T-helper 17 cell (primary cell): ENCODE results near the gene HTR3A. TPM values are rescaled to one million over a fixed set of nuclear protein-coding genes. Genes with fewer than 3 reads are reported as not detected.

ENCODE experiments used
- ATAC-seq: fragments of 150-1000 bp; cut with Tn5 transposase; 2 replicates; pipeline ENCODE4 v1.10.0; 2021; ENCODE audit warnings: mild to moderate bottlenecking, moderate library complexity
- DNase-seq, 3 donors: peaks; one replicate each; pipeline versions ENCODE4 v3.0.0 to v3.0.0-alpha.2; 2020 to 2021
- H3K9me3 ChIP-seq: one replicate; pipeline ENCODE4 v1.7.0; 2013; ENCODE audit warnings: low read length, mild to moderate bottlenecking; ENCODE audit not compliant: control insufficient read depth, poor library complexity, severe bottlenecking
- H3K27ac Mint-ChIP-seq: one replicate; pipeline ENCODE4 v1.8.0; 2022; ENCODE audit warnings: mild to moderate bottlenecking, moderate library complexity, mixed read lengths
- H3K27me3 Mint-ChIP-seq: one replicate; pipeline ENCODE4 v1.8.0; 2022; ENCODE audit warnings: mixed read lengths
- H3K36me3 Mint-ChIP-seq: one replicate; pipeline ENCODE4 v1.8.0; 2022; ENCODE audit warnings: low read depth, mixed read lengths
- H3K4me1 Mint-ChIP-seq: one replicate; pipeline ENCODE4 v1.8.0; 2022; ENCODE audit warnings: mild to moderate bottlenecking, mixed read lengths
- H3K4me3 Mint-ChIP-seq: one replicate; pipeline ENCODE4 v1.8.0; 2022; ENCODE audit warnings: mild to moderate bottlenecking, moderate library complexity, mixed read lengths
- total RNA-seq, 4 donors: library from RNA in 2 of 4; stranded (reverse) in 2 of 4; gene quantifications; one replicate each; pipeline ENCODE4 v1.2.3 and lab custom pipeline; 2022 to 2026

HTR3A gene
- total RNA-seq, 2 donors from 2014 or later, result not detected

DNA sequence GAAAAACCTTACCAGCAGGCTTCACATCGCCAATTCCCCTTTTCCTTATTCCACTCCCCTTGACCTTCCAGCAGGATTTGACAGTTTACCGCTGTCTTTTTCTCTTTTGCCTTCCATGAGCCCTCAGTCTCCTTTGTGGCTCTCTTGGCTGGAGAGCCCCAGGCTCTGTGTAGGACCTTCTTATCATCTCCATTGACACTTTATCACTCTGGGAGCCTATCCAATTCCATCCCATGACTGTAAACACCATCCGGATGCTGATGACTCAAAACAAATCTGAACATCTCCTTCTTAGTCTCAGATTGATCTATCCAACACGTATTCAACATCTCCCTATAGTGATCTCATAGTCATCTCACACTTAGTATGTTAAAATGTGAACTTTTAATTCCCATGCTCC lies 36.0 kb downstream of the HTR3A start:
- DNase-seq, result no peak
- H3K4me1 Mint-ChIP-seq, result peaks cover 3% of the 10 kb centered on the region
- H3K27ac Mint-ChIP-seq, result peak overlapping the region; percentile 19
- no peak overlapping the region for H3K4me3 Mint-ChIP-seq
- peaks cover 8% of the 10 kb centered on the region for H3K36me3 Mint-ChIP-seq
- no peaks in the 10 kb centered on the region for H3K9me3 ChIP-seq
- no peak for ATAC-seq
- H3K27me3 Mint-ChIP-seq, result peaks cover 35% of the 10 kb centered on the region

DNA sequence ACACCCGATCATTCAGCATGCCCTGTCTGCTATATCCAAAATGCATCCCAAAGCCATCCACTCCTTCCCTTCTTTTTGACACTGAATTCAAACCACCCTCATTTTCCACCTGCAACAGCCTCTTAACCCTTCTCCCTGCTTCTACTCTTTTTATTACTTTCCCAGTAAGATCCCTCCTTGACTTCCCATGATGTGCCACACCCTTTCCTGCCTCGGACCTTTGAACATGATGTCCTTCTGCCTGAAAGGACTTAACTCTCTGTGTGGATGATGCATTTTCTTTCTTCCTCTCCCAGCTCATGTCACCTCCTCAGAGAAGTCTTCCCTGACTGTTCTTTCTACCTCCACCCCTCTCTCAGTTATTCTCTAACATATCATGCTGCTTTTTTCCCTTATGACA lies 36.5 kb downstream of the HTR3A start:
- H3K9me3 ChIP-seq, result no peaks in the 10 kb centered on the region
- Mint-ChIP-seq H3K4me3 (no peak overlapping the region), H3K4me1 (peaks cover 3% of the 10 kb centered on the region), H3K27ac (peak overlapping the region; percentile 19), H3K27me3 (peaks cover 35% of the 10 kb centered on the region), H3K36me3 (peaks cover 8% of the 10 kb centered on the region)
- DNase-seq, result no peak
- no peak for ATAC-seq

DNA sequence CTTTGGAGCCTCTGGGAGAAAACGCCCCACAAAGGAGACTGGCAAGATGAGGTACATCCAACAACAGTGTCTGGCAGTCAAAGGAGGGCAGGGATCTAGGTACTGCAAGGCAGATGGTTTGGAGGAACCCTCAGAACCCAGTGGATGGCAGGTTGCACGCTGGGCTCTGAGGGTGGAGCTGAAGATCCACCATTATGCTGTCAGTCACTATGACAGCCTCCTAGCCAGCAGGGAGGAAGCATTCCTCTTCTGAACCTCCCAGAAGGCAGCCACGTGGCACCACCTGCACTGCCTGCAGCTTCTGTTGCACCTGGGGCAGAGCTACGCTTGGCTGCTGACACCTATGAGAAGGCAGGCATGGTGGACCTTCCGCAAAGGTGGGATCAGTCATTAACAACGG lies 40.2 kb downstream of the HTR3A start:
- H3K4me3 Mint-ChIP-seq, result no peak overlapping the region
- H3K27me3 Mint-ChIP-seq, result peaks cover 36% of the 10 kb centered on the region
- H3K9me3 ChIP-seq, result no peaks in the 10 kb centered on the region
- DNase-seq (no peak), ATAC-seq (no peak)
- H3K27ac Mint-ChIP-seq, result no peak overlapping the region
- peaks cover 3% of the 10 kb centered on the region for H3K4me1 Mint-ChIP-seq
- H3K36me3 Mint-ChIP-seq, result peaks cover 10% of the 10 kb centered on the region

DNA sequence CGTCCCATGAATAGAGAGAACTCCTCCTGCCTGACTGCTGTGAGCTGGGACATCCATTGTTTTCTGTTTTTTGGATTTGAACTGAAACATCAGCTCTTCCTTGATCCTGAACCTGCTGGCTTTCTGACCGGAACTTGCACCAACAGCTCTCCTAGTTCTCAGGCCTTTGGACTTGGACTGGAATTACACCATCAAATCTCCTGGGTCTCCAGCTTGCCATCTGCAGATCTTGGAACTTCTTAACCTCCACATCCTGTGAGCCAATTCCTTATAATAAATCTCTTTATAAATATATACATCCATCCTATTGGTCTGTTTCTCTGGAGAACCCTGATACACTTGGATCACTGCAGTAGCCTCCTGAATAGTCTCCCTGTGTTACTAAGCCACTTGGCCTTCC lies 42.1 kb downstream of the HTR3A start:
- DNase-seq (no peak), ATAC-seq (no peak)
- Mint-ChIP-seq H3K27ac (no peak overlapping the region), H3K27me3 (peaks cover 24% of the 10 kb centered on the region), H3K4me1 (no peaks in the 10 kb centered on the region), H3K36me3 (peaks cover 2% of the 10 kb centered on the region), H3K4me3 (no peak overlapping the region)
- H3K9me3 ChIP-seq, result no peaks in the 10 kb centered on the region

DNA sequence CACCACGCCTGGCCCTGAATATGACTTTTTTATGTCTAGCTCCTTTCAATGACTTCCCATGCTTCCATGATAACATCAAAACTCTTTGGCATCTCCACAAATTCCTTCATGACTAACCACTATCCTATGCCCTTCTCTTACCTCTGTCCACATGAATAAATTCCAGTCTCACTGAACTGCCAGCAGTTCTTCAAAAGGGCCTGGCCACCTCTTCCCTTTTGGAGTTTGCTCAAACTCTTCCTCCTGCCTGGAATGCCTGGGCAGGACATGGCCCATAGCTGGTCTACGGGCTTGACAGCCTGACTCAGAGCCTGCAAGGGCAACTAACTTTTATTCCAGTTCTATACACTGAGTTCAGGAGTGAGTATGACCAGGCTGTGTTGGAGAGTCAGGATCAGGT lies 42.8 kb downstream of the HTR3A start:
- ATAC-seq, result no peak
- no peak for DNase-seq
- H3K27ac Mint-ChIP-seq, result no peak overlapping the region
- peaks cover 2% of the 10 kb centered on the region for H3K36me3 Mint-ChIP-seq
- H3K9me3 ChIP-seq, result no peaks in the 10 kb centered on the region
- H3K4me3 Mint-ChIP-seq, result no peak overlapping the region
- no peaks in the 10 kb centered on the region for H3K4me1 Mint-ChIP-seq
- H3K27me3 Mint-ChIP-seq, result peaks cover 16% of the 10 kb centered on the region

DNA sequence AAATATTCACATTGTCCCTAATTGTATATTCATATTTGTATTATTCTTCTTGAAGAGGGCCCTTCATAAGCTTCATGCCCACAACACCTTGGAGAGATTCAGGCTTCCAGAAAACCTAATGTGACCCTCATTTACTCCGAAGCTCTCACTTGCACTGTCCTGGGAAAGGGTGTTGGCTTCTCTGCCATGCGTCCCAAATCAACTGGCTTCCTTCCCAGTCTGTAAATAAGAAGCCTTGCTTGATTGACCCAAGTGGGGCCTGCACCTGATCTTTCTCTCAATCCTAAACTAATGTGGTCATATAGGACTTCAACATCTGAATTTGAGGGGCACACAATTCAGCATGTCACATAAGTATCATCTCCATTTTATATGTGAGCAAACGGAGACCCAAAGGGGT lies 44.1 kb downstream of the HTR3A start:
- Mint-ChIP-seq H3K27me3 (peaks cover 13% of the 10 kb centered on the region), H3K36me3 (peaks cover 2% of the 10 kb centered on the region), H3K4me1 (no peaks in the 10 kb centered on the region), H3K27ac (no peak overlapping the region), H3K4me3 (no peak overlapping the region)
- no peak for DNase-seq
- H3K9me3 ChIP-seq, result no peaks in the 10 kb centered on the region
- ATAC-seq, result no peak

DNA sequence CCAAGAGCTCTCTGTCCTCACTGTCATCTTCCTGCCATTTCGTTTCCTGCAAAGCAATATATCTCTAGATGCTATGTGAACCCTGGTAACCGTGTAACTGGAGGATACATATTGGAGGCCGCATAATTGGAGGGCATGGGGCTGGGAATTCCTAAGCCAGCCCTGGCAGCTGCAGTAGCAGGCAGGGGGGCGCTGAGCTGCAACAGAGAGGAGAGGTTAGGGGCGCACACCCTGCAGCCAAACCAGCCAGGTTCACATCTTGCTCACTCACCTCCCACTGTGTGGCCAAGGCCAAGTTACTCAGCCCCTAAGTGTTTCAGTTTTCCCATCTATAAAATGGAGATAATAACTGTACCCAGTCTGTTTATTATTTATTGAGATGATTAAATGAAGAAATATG lies 44.7 kb downstream of the HTR3A start:
- peaks cover 13% of the 10 kb centered on the region for H3K27me3 Mint-ChIP-seq
- no peak for DNase-seq

DNA sequence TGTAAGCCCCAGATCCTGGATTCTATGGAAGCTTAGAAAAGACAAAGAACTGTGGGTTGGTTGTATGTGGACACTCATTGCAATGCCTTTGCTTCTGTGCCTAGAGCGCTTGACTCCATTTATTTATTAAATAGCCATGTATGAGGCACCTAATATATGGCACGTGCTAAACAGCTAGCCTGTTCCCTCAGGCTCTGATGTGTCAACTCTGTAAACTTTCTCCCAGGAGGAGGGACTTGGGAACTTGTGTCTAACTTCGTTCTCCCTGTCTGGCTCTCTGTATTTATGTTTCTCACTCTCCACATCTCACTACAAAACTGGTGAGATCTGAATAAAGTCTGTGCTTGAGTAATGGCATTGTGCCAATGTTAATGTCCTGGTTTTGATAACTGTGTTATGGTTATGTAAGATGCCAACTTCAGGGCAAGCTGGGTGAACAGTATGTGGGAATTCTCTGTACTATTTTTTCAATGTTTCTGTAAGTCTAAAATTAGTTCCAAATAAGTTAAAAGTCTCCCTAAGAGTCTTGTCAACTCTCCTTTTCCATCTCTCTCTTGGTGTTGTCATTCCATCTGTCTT lies 50.5 kb downstream of the HTR3A start:
- H3K4me1 Mint-ChIP-seq, result peaks cover 13% of the 10 kb centered on the region
- H3K27me3 Mint-ChIP-seq, result peaks cover 25% of the 10 kb centered on the region
- DNase-seq (no peak), ATAC-seq (no peak)
- H3K36me3 Mint-ChIP-seq, result peaks cover 2% of the 10 kb centered on the region
- no peaks in the 10 kb centered on the region for H3K9me3 ChIP-seq
- no peak overlapping the region for H3K4me3 Mint-ChIP-seq
- no peak overlapping the region for H3K27ac Mint-ChIP-seq

More for the DNA sequence above, 44.7 kb downstream of the HTR3A start:
- no peak overlapping the region for H3K27ac Mint-ChIP-seq
- H3K36me3 Mint-ChIP-seq, result peaks cover 2% of the 10 kb centered on the region
- no peak for ATAC-seq
- H3K9me3 ChIP-seq, result no peaks in the 10 kb centered on the region
- no peak overlapping the region for H3K4me3 Mint-ChIP-seq
- no peaks in the 10 kb centered on the region for H3K4me1 Mint-ChIP-seq

DNA sequence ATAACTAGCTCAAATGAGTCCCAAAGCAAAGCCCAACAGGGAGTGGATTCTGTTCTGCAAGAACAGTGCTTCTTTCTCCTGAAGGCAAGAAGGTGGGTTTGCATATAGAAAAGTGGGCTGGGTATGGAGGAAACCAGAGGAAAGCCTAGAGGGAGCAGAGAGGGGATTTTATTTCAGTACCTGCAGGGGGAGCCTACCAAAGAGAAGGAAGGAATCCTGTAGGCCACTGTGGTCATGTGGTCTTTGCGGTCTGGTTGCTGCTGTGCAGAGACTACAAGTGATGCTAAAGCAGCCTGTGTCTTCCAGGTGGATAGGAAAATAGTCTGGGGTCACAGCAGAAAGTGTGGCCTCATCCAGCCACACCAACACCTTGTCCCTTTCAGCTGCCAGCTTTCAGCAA lies 51.4 kb downstream of the HTR3A start:
- no peaks in the 10 kb centered on the region for H3K9me3 ChIP-seq
- Mint-ChIP-seq H3K4me3 (no peak overlapping the region), H3K4me1 (peaks cover 13% of the 10 kb centered on the region), H3K27me3 (peaks cover 34% of the 10 kb centered on the region), H3K27ac (no peak overlapping the region), H3K36me3 (peaks cover 2% of the 10 kb centered on the region)
- DNase-seq, result no peak
- ATAC-seq, result peak; percentile 76

DNA sequence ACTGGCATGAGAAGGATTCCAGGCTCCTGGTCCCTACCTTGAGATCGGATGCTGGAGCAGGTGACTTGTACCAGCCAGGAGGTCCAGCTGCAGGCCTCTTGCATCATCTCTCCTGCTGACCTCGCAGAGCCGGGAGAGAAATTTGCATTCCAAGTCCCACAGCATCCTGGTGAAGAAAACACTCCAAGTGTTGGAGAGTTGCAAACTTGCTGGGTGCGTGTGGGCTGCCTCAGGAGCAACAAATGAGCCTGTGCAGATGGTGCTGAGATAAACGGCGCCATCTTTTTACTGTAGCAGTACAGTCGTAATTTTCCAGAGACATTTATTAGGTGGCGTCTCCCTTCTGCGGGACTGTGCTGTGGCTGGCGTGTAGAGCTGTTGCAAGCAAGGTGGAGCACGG lies 52.5 kb downstream of the HTR3A start:
- Mint-ChIP-seq H3K4me1 (peaks cover 13% of the 10 kb centered on the region), H3K27ac (no peak overlapping the region), H3K36me3 (peaks cover 2% of the 10 kb centered on the region), H3K4me3 (no peak overlapping the region), H3K27me3 (peaks cover 40% of the 10 kb centered on the region)
- DNase-seq (no peak), ATAC-seq (no peak)
- H3K9me3 ChIP-seq, result no peaks in the 10 kb centered on the region

DNA sequence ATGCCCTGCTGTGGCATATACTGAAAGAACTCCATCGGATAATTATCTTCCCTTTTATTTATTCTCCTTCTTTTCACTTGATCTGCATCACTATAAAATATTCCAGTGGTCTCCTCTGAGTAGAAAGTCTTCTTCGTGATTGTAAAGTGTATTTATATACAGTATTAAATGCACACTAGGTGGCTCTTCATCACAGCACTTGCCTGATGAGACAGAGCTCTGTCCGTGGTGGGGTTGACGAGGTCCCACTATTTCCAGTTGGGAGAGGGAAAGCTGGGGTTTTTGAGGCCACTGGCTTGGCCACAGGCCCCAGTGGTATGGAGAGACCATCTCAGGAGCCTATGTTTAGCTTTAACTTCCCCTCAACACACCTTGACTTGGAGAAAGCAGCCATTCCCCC lies 53.0 kb downstream of the HTR3A start:
- DNase-seq, result no peak
- peaks cover 2% of the 10 kb centered on the region for H3K36me3 Mint-ChIP-seq
- peaks cover 13% of the 10 kb centered on the region for H3K4me1 Mint-ChIP-seq
- no peak for ATAC-seq
- H3K4me3 Mint-ChIP-seq, result no peak overlapping the region
- H3K27me3 Mint-ChIP-seq, result peaks cover 40% of the 10 kb centered on the region
- no peaks in the 10 kb centered on the region for H3K9me3 ChIP-seq
- H3K27ac Mint-ChIP-seq, result no peak overlapping the region

DNA sequence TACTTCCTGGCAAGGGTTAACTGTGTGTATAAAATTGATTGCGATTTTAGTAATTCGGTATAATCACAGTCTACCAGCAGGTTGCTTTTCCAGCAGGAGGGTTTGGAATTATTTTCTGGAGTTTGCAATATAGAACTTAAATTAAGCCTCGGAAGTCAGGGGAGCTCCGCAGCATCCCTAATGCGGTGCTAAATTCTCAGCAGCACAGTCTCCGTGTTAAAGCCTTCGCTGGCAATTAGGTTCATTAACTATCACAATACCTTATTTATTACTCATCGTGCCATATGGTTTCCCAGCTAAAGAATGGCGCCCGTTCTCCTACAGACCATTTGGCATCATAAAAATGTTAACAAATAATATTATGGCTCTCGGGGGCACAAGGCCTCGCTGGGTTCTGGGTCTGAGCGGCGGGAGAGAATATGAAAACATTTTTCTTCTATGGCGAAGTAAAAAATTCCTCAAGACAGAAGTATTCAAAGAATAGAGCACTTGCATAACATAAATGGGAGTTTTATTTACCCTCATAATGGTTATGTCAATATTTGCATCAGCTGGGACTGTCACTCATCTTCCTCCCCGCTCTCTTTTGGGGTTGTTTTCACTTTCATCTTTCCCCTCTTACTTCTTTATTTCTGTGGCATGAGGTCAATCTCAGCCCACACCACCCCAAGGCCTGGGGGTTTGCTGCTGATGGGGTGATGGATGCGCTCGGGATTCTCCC lies 56.5 kb downstream of the HTR3A start:
- Mint-ChIP-seq H3K4me3 (no peak overlapping the region), H3K36me3 (no peaks in the 10 kb centered on the region), H3K27me3 (peaks cover 44% of the 10 kb centered on the region), H3K27ac (no peak overlapping the region), H3K4me1 (peaks cover 6% of the 10 kb centered on the region)
- DNase-seq (no peak), ATAC-seq (no peak)
- H3K9me3 ChIP-seq, result no peaks in the 10 kb centered on the region

DNA sequence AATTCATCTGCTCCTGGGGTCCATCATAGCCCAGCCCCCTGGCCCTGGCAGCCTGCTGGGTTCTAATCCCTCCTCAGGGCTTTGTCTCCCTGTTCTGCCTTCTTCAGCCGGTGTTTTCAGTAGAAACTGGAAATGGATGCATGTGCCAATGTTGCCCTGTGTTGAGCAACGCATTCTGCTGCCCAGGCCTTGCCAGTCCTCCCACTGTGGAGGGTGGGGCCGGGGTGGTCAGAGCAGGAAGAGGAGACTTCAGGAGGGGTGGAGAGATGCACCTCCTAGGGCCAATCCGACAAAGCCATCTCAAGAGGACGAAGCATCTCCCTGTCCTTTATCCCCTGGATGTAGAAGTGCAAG lies 57.0 kb downstream of the HTR3A start:
- Mint-ChIP-seq H3K4me1 (peaks cover under 1% of the 10 kb centered on the region), H3K27ac (no peak overlapping the region), H3K27me3 (peaks cover 44% of the 10 kb centered on the region), H3K4me3 (no peak overlapping the region), H3K36me3 (no peaks in the 10 kb centered on the region)
- no peaks in the 10 kb centered on the region for H3K9me3 ChIP-seq
- DNase-seq (no peak), ATAC-seq (no peak)

DNA sequence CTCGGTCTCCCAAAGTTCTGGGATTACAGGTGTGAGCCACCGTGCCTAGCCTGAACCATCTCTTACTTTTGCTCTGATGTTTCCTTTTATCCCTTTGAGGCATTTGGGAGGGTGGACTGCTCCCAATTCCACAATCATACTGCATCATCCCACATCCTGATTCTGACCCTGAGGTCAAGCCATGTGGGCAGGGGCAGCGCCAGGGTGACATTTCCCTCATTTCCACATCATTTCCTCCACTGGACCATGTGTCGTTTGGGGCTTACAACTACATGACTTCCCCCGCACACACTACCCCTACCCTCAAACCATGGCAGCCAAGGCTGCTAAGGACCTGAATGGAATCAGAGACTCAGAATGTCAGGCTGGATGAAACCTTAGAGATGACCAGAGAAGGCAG lies 58.2 kb downstream of the HTR3A start:
- no peaks in the 10 kb centered on the region for H3K4me1 Mint-ChIP-seq
- H3K4me3 Mint-ChIP-seq, result no peak overlapping the region
- ATAC-seq (no peak), DNase-seq (no peak)
- H3K27ac Mint-ChIP-seq, result no peak overlapping the region
- no peaks in the 10 kb centered on the region for H3K9me3 ChIP-seq
- H3K36me3 Mint-ChIP-seq, result no peaks in the 10 kb centered on the region
- H3K27me3 Mint-ChIP-seq, result peaks cover 40% of the 10 kb centered on the region
